Measurements from ENCODE around the gene KAZN.

The KAZN gene

GRCh38 chr1:14977338-14977931, 378.9 kb downstream of the KAZN start:
- DNase-seq (ENCODE audit: low spot score): no peak

GRCh38 chr1:14980621-14981218, 382.2 kb downstream of the KAZN start:
- DNase-seq (ENCODE audit: low spot score): no peak

GRCh38 chr1:14982029-14982428, 383.5 kb downstream of the KAZN start:
- DNase-seq (ENCODE audit: low spot score): no peak

- DNase-seq (ENCODE audit: low spot score): no peak
Observed at GRCh38 chr1:14983277-14983676, 384.8 kb downstream of the KAZN start.

- DNase-seq (ENCODE audit: low spot score): no peak
Observed at GRCh38 chr1:14986168-14986567, 387.7 kb downstream of the KAZN start.

- peak; percentile 12 for DNase-seq (ENCODE audit: low spot score)
Observed at GRCh38 chr1:14987829-14988603, 389.5 kb downstream of the KAZN start.

DNA sequence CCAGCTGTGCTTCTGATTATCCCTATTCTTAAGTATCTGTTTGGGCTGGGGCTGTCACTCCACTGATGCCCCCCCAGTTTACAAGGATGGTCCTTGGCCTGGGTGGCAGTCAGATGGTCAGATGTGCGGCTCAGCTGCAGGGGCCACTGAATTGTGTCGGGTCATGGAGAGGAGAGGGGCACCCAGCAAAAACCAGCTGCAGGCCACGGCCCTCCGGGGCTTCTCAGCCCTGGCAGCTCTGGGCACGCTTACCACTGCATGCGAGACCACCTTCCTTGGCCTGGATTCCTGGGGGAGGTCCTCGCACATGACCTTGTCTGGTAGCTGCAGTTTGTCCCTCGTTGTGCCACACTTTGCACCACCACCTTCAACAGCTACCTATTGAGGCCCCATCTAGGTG, 390.2 kb downstream of the KAZN start:
- no peak for DNase-seq (ENCODE audit: low spot score)

DNA sequence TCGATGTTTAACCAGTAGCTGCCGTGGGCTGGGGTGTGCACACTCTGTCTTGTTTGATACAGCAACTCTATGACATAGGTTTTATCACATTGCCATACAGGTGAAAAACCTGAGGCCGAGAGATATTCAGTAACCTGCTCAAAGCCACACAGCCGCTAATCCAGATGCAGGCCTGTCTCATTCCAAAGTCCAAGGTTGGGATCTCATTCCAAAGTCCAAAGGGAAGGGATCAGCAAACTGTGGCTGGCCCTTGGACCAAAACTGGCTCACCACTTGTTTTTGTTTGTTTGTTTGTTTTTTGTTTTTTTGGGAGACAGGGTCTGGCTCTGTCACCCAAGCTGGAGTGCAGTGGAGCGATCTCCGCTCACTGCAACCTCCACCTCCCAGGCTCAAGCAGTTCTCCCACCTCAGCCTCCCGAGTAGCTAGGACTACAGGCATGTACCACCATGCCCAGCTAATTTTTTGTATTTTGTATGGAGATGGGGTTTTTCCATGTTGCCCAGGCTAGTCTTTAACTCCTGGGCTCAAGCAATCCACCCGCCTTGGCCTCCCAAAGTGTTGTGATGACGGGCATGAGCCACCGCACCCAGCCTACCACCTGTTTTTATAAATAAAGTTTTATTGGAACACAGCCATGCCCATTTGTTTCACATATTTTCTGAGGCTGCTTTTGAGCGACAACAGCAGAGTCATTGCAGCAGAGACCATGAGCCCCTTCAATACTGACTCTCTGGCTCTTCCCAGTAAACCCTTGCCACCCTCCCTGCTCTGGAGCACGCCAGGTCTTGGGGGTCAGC, 391.6 kb downstream of the KAZN start:
- no peak for DNase-seq (ENCODE audit: low spot score)

GRCh38 chr1:14993414-14993813, 394.9 kb downstream of the KAZN start:
- DNase-seq (ENCODE audit: low spot score): no peak

- DNase-seq (ENCODE audit: low spot score): no peak
Observed at GRCh38 chr1:14994148-14994547, 395.7 kb downstream of the KAZN start.

- DNase-seq (ENCODE audit: low spot score): no peak
Observed at GRCh38 chr1:14994841-14995437, 396.5 kb downstream of the KAZN start.

DNA sequence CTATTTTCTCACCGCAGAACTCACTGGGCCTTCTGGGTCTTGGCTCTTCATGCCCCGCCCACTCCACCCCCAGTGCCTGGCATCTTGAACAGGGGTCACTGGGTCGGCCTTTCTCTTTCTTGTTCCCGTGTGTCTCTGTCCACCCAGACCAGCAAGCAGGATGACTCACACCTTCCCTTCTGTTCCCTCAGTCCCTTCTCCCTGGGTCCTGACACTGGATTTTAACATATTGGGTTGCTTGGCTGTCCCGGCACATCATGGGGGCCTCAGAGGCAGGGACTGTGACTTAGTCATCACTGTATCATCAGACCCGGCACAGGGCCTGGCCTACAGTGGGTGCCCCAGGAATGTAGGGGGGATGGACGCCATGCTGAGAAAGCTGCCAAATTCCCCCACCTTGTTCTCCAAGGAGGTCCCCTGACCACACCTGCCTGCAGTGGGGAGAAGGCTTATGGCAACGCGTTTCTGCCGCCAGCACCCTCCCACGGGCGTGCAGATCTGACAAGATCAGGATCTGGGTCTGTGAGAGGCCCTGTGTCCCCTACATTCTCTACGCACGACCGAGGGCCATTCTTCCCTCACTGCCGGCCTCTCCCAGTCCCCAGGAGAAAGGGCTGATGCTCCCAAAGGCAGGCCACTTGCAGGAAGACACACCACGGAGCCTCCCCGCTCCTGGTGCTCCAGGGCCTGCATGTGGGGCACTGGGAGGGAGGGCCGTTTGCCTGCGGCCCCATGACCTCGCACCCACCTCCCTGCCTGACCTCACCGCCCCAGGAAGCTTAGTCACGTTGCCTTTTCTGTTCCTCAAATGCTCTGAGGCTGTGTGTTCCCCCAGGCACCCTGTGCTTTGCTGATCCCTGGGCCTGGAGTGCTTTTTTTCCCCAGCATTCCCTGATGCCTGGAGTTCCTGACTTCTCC, 397.9 kb downstream of the KAZN start:
- no peak for DNase-seq (ENCODE audit: low spot score)

DNA sequence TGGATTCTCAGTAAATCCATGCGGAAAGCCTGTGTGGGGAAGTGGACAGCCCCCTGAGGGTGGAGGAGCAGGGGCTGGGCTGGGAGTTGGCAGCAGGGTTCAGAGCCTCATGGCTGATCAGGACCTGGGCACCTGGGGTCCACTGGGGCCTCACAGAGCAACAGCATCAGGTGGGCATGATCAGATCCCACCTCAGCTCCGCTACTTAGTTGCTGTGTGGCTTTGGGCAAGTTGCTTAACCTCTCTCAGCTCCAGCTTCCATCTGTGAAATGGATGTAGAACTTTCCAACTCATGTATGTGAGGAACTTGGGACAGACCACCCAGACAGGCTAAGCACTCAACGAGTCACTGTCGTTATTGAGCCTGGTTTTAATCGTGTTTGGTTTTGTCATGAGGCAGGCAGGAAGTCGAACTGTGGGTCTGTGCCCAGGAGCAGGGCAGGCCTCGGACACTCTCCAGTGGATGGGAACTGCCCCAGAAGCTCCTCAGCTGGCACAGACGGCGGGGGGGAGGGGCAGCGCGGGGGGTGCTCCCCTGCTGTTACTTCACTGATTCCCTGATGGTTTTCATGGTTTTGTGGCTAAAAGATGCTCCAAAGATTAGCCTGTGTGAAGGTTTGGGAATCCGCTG, 399.3 kb downstream of the KAZN start:
- no peak for DNase-seq (ENCODE audit: low spot score)

DNA sequence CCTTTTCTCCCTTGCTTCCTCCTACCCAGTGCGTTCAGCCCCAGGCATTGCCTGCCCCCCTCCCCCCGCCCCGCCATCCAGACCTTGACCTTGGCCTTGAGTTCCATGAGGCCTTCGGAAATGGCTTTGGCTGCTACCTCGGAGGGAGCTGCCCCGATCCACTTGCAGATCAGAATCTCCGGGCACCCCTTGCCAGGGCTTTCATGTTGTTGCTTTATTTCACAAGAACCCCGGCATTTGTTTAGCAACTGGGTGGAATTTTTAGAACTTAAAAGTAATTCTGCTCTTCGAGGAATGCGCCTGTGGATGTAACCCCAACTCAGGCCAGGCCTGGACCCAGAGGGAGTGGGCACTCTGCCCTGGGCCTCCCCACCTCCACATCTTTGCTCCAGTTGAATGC, 401.0 kb downstream of the KAZN start:
- no peak for DNase-seq (ENCODE audit: low spot score)

DNA sequence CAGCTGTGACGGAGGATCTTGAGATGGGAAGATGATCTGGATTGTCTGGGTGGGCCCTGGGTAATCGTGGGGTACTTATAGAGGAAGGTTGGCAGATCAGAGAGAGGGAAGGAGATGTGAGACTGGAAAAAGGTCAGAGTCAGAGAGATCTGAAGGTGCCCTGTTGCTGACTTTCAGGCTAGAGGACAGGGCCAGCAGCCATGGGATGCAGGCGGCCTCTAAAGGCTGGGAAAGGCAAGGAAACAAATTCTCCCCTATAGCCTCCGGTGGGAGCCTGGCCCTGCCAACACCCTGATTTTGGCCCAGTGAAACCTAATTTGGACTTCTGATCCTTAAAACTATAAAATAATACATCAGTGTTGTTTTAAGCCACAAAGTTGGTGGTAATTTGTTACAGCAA, 401.5 kb downstream of the KAZN start:
- no peak for DNase-seq (ENCODE audit: low spot score)

DNA sequence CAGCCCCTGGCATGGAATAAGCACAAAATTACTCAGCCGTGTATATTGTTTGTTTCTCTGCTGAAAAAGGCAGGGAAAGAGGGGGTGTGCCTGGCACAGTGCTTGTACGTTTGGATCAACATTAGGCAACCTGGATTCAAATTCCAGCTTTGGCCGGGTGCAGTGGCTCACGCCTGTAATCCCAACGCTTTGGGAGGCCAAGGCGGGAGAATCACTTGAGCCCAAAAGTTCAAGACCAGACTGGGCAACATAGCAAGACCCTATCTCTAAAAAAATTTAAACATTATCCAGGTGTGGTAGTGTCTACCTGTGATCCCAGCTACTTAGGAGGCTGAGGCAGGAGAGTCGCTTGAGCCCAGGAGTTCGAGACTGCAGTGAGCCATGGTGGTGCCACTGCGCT, 402.2 kb downstream of the KAZN start:
- DNase-seq (ENCODE audit: low spot score): no peak

DNA sequence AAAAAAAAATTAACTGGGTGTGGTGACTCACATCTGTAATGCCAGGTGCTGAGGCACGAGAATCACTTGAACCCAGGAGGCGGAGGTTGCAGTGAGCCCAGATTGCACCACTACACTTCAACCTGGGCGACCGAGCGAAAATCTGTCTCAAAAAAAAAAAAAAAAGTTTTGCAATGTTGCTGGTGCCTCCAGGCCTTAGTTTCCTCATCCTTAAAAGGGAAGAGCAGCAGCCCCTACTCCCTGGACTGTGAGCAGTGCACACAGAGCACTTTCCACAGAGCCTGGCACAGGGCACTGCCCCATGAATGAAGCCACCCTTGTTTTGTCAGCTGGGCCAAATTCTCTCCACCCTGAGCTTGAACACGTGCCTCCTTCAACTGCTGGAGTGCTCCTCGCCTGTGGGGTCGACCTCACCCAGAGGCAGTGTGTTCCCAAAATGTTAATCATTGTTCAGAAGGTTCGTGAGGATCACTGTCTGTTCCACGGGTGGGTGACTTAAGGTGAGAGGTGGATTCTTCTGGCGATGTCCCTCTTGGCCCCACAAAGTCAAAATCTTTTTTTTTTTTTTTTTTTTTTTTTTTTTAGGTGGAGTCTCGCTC, 402.9 kb downstream of the KAZN start:
- no peak for DNase-seq (ENCODE audit: low spot score)

- DNase-seq (ENCODE audit: low spot score): no peak
Observed at GRCh38 chr1:15002325-15002724, 403.8 kb downstream of the KAZN start.

- DNase-seq (ENCODE audit: low spot score): no peak
Observed at GRCh38 chr1:15004396-15004795, 405.9 kb downstream of the KAZN start.

DNA sequence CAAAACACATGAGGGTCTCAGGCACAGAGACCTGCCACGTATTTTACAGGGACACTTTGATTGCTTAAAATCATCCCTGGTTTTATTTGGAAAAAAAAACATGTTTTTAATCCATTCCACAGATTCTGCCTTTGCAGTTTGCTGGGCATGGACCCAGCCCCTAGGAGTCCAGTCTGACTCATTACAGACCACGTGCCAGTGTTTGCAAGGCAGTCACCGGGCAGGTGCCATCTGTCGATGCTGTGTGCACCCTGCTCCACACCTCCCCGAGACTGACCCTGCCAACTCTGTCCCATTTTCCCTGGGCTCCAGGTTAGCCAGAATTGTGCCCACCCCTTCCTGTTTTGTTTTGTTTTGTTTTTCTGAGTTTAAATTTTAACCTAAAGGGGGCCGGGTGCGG, 406.6 kb downstream of the KAZN start:
- no peak for DNase-seq (ENCODE audit: low spot score)
